Neural cell (in vitro differentiated cells): ENCODE data around the gene MTMR12.

Source experiments
- EP300 ChIP-seq: fragments of 450-650 bp; conservative IDR thresholded peaks from 2 replicates; pipeline ENCODE4 v1.6.1; 2014; ENCODE audit warnings: antibody characterized with exemption, mild to moderate bottlenecking, moderate library complexity; ENCODE audit not compliant: poor library complexity, severe bottlenecking
- EZH2 ChIP-seq: fragments of 200-600, 300-800 bp; shearing (Covaris generic), sonication (generic); IDR thresholded peaks from 2 replicates; pipeline ENCODE4 v1.6.1; 2014; ENCODE audit warnings: antibody characterized with exemption, low read length, borderline replicate concordance, mild to moderate bottlenecking; ENCODE audit not compliant: insufficient read depth, poor library complexity, severe bottlenecking
- RAD21 ChIP-seq: fragments of 450-650 bp; conservative IDR thresholded peaks from 2 replicates; pipeline ENCODE4 v1.6.1; 2014; ENCODE audit warnings: antibody characterized with exemption, mild to moderate bottlenecking, moderate library complexity
- SMC3 ChIP-seq: fragments of 450-650 bp; conservative IDR thresholded peaks from 2 replicates; pipeline ENCODE4 v1.6.1; 2014; ENCODE audit warnings: antibody characterized with exemption, mild to moderate bottlenecking, moderate library complexity; ENCODE audit not compliant: poor library complexity
- TAF1 ChIP-seq: IDR thresholded peaks from 2 replicates; pipeline ENCODE4 v1.6.1; 2012; ENCODE audit warnings: low read depth
- TF ChIP-seq, protein P1 (sequence below): fragments of 450-650 bp; IDR thresholded peaks from 2 replicates; pipeline ENCODE4 v1.5.1; 2014; ENCODE audit warnings: antibody characterized with exemption, mild to moderate bottlenecking, moderate library complexity; ENCODE audit not compliant: poor library complexity, severe bottlenecking

GRCh38 chr5:32244017-32244416 lies 68.7 kb downstream of the MTMR12 start:
- TF ChIP-seq EZH2 (no peak), RAD21 (no peak), SMC3 (no peak), EP300 (no peak), TAF1 (no peak)
- TF ChIP-seq, protein P1, sequence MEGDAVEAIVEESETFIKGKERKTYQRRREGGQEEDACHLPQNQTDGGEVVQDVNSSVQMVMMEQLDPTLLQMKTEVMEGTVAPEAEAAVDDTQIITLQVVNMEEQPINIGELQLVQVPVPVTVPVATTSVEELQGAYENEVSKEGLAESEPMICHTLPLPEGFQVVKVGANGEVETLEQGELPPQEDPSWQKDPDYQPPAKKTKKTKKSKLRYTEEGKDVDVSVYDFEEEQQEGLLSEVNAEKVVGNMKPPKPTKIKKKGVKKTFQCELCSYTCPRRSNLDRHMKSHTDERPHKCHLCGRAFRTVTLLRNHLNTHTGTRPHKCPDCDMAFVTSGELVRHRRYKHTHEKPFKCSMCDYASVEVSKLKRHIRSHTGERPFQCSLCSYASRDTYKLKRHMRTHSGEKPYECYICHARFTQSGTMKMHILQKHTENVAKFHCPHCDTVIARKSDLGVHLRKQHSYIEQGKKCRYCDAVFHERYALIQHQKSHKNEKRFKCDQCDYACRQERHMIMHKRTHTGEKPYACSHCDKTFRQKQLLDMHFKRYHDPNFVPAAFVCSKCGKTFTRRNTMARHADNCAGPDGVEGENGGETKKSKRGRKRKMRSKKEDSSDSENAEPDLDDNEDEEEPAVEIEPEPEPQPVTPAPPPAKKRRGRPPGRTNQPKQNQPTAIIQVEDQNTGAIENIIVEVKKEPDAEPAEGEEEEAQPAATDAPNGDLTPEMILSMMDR, result no peak
